ENCODE data around the gene TBC1D5.
"Not testable (repeated sequence)": the region's sequence is repeated elsewhere in the genome, so short reads cannot be mapped to it uniquely, and the experiment has no call there.

TBC1D5 gene

DNA sequence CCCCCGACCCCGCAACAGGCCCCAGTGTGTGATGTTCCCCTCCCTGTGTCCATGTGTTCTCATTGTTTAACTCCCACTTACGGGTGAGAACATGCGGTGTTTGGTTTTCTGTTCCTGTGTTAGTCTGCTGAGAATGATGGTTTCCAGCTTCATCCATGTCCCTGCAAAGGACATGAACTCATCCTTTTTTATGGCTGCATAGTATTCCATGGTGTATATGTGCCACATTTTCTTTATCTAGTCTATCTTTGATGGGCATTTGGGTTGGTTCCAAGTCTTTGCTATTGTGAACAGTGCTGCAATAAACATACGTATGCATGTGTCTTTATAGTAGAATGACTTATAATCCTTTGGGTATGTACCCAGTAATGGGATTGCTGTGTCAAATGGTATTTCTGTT, 349.9 kb downstream of the TBC1D5 start:
- DNase-seq = not testable (repeated sequence)

DNA sequence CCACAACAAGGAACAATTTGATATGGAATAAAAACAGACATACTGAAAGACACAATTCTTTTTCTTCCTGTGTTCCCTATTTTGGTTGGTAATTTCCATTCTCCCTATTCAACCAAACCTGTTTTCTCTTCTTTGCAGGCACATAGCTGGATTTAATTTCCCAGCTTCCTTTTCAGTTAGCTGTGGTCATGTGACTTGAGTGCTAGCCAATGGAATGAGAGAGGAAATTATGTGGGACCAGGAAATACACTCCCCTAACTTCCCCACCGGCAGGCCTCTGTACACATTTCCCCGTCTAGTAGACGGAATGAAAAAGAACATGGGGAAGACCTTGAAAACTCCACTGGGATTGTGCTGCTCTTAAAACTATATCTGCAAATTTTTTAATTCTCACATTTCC, 351.6 kb downstream of the TBC1D5 start:
- DNase-seq = no peak

DNA sequence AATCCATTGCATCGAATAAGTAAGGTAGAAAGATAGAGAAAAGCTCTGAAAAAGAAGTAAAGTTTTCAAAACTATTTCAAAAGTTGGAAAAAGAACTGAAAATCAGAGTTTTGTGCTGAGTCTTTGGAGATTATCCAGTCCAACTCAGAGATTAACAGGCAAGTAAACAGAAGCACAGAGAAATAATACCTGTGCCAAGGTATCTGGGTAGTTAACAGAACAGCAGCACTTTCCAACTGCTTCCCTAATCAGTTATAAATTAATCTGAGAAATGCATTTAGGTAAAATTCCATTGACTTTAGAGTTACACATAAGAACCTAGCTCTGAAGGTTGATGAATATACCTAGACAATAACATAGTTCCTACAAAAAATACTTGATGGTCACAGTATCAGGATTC, 355.3 kb downstream of the TBC1D5 start:
- no peak for DNase-seq

DNA sequence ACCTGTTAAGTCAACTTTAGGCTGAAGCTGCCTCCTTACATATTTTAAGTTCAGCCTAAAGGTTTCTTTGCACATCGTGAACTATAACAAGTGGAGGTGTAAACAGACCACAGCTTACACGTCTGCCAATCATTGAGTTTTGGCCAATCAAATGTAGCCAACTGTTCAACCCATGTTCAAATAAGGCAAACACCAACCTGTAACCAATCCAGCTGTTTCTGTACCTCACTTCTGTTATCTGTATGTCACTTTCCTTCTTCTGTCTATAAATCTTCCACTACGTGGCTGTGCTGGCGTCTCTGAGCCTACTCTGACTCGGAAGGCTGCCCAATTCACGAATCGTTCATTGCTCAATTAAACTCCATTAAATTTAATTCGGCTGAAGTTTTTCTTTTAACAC, 356.0 kb downstream of the TBC1D5 start:
- no peak for DNase-seq

DNA sequence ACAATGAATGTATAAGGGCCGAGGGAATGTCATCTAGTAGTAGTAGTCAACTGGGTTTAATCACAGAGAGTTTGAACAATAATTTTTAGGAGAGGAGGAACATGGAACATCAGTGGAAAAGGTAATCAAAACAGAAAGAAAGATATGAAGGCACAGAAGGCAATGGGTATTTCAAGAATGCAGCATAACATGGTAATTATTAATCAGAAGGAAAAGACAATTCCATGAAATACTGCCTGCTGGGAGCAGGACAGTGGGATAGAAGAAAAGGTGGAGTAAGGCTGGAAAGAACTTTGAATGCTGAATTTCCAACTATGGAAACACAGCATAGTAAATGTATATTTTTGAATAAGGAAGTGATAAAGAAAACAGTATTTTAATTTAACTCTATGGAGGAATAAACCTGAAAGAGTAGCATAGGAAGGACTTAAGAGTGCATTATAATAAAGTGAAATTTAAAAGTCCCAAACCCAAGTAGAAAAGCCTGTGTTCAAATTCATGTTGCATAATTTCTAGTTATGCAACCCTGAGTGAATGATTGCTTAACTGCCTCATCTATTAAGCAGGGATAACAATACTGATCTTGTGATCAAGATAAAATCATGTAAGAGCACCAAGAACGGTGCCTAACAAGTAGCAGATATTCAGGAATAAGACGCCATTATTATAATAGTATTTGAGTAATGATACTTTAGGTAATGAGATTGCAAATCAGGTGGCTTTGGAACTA, 357.7 kb downstream of the TBC1D5 start:
- DNase-seq = no peak

DNA sequence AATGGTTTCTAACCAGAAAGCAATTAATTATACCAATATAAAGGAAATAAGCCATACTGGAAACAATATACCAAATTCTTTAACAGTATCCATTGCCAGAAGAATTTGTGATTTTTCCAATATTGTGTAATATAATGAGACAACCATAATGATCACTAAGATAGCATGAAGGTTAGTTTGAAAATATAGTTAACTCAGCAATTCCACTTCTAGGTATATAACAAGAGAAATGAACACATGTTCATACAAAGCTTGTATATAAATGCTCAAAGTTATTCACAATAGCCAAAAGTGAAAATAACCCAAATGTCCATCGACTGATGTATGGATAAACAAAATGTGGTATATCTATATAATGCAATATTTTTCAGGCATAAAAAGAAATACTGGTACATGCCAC, 369.1 kb downstream of the TBC1D5 start:
- no peak for DNase-seq

DNA sequence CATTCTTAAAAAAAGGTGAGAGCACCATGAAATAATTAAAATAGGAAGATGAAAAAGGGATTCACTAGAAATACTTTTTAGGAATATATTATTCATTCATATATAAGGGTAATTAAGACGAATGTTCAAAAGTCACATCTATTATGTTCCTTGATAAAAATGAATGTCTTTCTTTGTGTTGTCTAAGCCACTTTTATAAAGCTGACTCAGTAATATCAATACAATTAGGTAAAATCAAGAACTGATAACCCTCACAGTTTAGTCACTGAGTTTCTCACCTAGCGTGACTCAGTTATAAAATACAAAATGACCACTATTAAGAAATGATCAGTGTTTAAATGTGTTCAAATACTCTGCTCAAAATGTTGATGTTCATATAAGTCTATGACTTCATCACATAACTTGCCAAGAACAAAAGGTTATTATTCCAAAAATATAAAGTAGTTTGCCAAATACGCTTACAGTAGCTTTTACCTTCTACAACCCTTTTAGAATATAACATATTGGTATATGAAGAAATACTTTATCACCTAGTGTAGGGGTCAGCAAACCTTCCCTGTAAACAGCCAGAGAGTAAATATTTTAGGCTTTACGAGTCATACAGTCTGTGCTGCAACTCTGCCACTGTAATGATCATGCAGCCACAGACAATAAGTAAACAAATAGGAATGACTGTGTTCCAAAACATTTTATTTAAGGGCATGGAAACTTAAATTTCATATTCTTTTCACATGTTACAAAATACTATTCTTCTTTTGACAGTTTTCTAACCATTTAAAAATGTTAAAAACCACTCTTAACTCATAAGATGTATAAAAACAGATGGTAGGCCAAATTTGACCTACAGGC, 369.8 kb downstream of the TBC1D5 start:
- no peak for DNase-seq

DNA sequence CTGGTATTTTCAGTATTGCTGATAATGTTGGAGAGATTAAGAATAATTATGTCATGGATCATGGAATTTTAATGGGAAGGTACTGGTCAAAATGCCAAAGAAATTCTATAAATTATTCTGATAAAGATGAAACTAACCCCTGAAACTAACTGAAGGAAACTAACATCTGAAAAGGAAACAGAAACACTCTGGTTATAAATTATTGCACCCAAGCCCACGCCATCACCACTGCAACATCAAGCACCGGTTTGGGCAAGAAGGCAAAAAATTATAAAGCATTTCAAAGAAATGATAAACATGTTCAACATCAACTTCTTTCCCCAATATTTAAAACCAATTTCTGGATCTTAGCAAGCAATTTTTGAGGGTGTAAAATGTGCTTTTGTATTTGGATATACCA, 372.5 kb downstream of the TBC1D5 start:
- DNase-seq = no peak

DNA sequence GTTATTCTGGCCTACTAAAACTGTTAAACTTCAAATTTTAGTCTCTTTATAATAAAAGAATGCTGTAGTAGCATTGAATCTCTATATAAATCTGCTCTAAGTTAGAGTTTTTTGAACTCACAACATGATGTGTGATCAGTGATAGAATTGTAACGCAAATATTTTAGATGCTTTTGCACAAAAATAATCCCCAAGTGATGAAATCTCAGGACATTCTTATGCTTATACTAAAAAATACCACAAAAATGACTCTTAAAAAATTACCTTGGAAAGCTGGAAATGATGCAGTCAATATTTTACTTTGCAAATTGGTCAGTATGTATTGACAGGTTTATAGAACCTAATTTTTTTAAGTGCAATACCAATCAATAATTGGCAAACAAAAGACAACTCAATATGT, 375.3 kb downstream of the TBC1D5 start:
- no peak for DNase-seq

DNA sequence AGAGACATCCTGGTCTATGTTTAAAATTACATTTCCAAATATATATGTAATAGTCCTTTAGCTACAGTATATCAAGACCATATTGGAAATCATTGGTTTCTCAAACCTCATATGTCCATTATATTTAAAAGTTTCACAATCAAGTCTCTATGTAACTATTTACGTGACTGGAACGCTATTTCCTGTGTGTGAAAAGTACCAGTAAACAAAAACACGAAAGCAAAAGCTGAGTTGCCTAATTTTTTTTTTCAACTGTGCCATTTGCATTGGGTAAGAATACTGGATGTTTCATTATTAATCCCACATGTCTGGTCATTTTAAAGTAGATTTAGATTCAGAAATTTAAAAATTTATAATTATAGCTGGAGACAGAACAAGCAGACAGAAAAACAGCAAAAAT, 381.4 kb downstream of the TBC1D5 start:
- DNase-seq = no peak

DNA sequence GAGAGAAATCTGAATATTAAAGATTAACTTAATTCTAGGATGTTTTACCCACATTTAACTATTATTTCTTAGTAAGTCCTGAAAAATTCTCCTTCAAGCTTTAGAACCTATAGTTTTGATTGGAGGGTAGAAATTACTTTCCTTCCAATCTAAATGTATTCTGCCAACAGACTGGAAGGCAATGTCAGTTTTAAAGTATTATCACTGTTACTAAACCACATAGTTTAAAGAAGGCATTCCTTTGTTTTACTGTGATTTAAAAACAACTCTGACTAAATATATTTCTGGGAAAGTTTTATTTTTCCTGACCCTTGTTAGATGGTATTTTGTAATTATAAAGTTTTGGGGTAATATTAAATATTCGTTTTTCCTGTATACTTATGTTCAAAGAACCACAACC, 382.5 kb downstream of the TBC1D5 start:
- DNase-seq = no peak

DNA sequence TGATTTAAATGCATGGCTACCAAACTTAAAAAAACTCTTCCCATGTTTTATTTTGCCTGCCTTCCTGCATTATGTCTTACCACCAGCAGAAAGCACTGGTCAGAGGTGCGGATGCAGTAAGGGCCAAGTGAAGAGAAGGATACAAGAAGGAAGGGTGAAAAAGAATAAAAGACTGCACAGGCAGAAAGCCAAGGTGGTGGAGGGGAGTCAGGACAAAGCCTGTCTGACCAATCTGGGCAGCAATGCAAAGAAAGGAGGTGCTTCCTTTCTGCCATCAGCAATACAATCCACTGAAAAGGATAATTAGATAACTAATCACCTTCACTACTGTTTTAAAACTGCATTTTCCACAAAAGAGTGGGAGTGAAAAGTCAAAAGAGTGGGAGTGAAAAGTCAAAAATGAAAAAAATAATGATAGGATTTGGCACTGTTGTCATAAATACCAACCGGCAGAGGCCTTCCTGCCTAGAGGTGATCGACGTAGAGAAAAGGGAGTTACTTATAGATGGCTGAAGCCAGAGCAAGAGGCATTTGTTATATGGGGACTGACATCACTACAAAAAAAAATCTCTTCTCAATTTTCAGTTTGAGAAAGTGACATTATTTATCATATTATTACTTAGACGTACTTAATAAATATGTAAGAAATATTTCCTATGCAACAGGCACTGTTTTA, 385.3 kb downstream of the TBC1D5 start:
- DNase-seq = no peak

DNA sequence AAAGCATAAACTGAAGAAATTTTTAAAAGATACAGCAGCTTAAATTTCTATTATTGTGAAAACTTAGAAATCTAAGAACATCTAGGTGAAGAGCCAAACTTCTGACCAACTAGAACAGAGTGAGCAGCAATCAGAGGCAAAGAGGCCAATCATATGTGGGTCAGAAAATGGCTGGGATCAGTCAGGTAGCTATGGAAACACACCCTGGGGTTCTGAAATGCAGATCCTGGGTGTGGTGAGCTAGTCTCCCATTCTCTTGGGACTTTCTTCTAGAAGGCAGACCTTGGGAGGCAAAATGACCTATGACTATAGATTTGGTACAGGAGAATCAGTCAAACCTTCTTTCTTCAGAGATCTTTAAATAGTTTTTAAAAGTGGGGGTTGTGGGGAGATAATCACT, 385.8 kb downstream of the TBC1D5 start:
- no peak for DNase-seq

DNA sequence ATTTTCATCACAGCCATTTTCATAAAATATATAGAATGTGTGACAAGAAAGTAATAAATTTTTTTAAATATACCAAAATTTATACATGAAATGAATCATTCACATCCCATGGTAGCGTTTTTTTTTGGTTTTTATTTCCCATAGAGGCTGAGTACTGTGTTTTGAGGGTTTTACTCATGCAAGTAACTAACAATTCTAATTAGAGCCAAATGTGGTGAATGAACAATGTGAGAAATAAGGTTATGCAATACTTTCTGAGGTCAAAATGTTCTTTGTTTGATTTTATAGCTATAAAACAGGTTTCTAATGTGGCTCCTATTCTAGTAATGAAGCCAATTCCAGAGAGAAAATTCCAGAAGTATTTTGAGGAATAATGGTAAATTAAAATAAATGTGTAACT, 386.8 kb downstream of the TBC1D5 start:
- DNase-seq = no peak

DNA sequence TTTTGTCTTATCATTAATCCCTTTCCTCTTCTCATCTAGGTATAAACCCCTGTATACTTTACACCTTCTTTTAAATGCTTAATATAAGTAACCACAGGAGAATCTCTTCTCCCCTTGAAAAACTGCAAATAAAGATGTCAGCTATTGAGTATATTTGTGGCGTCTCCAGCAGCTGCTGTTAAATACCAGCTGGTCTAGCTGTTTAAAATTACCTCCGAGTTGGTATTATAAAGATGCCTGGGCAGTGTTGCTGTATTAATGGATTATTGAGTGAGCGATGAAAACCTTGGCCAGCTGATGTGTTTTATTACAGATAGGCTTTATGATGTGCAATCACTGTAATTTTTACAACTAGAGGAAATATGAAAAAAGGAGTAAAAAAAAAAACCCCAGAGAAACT, 388.1 kb downstream of the TBC1D5 start:
- no peak for DNase-seq

DNA sequence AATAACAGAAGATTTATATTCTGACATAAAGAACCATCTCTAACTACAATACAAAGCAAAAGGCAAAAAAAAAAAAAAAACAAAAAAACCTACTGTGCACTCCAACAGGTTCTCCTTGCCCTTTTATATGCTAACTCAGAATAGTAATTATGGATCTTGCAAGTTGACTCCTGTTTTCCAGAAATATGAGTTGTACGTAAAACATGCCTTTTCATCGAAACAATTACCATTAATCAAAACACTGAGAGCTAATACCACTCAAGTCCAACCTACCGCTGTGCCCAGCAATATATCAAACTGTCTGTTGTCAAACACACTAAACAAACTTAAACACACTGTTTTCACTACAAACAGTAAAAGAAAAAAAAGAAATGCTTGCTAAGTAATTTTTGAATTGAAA, 389.8 kb downstream of the TBC1D5 start:
- DNase-seq = no peak

DNA sequence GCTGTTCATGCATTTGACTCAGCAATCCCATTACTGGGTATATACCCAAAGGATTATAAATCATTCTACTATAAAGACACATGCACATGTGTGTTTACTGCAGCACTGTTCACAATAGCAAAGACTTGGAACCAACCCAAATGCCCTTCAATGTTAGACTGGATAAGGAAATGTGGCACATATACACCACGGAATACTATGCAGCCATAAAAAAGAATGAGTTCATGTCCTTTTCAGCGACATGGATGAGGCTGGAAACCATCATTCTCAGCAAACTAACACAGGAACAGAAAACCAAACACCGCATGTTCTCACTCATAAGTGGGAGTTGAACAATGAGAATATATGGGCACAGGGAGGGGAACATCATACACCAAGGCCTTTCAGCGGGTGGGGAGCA, 391.2 kb downstream of the TBC1D5 start:
- not testable (repeated sequence) for DNase-seq

DNA sequence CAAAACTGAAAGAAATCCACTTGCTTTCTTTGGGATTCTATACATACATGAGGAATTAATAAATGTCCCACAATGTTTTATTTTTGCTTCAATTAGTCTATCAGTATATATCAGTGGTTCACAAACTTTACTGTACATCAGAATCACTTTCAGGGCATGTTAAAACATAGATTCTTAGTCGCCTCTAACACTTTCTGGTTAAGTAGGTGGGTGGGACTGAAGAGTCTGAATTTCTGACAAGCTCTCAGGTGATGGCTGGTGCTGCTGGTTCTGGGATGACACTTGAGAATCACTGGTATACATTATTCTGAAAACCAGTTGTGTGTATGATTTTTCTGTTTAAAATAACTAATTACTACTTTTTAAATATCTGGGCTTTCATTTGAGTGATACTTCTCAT, 393.3 kb downstream of the TBC1D5 start:
- DNase-seq = no peak

DNA sequence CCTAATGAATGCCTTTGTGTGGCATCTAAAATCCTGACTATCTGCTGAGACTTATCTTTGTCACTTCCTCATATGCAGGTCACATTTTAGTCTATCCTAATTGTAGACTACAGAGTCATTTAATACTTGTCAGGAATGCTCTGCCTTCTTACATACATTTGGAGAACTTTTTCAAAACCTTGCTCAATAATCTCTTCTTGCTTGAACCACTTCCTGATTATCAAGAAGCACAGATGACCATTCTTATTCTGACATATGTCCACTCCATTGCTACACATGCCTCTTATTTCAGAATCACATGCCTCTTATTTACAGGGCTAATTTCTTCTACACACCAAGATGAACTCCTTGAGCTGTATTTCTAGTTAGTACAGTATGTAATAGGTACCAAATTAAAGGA, 400.3 kb downstream of the TBC1D5 start:
- no peak for DNase-seq

DNA sequence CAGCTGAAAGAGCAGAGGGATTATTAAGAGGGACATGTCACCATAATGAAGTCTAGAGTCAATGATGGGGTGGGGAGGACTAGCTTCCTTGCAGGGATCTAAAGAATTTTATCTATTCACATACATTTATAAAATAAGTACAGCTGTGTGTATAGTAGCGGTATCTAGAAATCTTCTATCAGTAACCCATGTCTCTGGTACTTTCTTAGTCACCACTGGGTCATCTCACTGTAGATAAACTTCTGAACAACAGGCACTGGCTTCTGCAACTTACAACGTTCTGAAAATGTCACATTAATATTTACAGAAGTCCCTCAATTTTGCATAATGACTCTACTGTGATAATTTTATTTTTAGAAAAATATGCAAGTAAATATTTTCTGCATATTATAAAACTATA, 401.7 kb downstream of the TBC1D5 start:
- no peak for DNase-seq

DNA sequence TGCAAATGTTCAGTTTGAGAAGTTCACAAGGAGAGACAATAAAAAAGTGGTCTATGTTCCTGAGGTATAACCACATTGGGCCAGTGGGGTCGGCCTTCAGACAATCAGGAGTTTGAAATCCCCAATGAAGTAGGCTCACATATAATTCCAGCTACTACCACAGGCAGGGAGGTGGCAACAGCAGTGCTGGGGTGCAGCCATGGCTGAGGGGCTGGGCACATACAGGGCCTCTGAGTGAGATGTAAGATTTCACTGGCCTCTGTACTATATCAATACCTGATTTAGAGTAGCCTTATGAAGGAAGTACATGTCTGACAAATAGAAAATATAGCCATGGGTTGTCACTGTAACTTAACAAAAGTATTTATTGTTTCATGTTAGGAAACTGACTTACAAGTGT, 402.2 kb downstream of the TBC1D5 start:
- DNase-seq = no peak

DNA sequence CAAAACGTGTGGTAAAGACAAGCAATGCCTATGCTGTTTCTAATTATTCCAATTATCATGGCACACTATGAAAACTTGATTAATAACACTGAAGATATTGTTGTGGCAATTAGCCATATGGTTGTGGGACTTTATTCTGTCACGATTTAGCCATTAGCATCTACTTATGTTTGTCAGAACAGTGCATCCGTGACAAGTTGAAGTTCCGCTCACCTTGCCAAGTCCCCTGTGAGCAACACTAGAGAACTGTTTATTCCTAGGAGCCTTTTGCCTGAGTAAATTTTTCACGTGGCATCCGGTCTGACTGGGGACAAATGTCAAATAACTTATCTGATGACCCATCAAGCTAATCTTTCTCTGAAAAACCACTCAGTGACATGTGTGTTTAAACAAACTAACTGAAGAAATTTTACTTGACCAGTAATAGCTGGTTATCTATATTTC, 403.3 kb downstream of the TBC1D5 start:
- no peak for DNase-seq

DNA sequence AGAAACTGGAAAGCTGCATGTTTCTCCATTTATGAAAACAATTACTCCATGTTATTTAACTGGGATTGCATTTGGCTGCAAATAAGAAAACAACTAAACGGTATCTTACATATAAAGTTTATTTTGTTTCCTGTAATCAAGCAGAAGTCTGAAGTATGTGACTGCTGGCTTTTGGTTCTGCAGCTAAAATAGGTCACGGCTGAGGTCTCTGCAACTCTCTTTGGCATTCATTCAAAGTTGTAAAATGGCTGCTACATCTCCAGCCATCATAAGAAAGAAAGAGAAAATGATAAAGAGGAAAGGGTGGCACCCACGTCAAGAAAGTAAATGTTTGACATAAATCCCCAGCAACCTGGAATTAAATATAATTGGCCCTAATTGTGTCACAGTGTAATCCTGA, 406.1 kb downstream of the TBC1D5 start:
- DNase-seq = no peak

DNA sequence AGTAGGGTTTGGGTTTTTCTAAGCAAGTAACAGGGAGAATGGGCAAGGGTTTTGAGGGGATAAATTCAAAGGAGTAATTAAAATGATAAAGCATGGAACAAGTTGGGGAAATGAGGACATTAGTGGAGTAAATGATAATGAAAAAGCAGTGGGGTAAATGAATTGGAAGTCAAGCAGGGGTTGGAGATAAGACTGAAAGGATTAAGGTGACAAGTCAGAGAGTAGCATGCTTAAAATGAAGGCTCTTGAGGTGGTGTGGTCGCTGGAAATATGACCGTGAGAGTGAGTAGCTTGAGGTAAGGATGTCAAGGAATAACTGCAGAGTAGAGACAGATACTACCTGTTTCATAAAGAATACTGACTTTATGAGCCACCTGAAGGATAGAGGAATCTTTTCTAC, 408.5 kb downstream of the TBC1D5 start:
- DNase-seq = no peak
